Measurements from ENCODE around the gene TBKBP1.

TBKBP1 gene

DNA sequence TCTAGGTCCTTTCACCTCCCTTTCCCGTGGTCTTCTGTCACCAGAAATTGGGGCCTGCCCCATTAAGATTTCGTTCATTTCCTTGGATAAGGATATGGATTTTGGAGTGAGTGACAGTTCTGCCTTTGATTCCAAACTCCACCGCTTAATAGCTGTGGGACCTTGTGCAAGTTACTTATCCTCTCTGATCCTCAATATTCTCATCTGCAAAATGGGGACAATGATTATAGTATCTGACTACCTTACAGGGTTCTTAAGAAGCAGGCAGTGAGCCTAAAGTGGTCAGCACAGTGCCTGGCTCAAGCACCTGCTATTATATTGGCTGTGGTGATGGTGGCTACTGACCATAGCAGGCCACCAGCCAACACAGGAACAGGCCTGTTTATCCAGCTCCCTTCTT is 15.6 kb downstream of the TBKBP1 start:
- Histone ChIP-seq H3K4me3 (replicated peaks; ENCODE audit: insufficient read depth, low read length) (no peak overlapping the region), H3K27me3 (ENCODE audit: insufficient read depth, poor library complexity, severe bottlenecking) (peaks cover 9% of the 10 kb centered on the region), H3K27ac (replicated peaks) (no peak overlapping the region)
- no peak for DNase-seq (ENCODE audit: low read depth in 1 of 2, low spot score in 1 of 2)
- TF ChIP-seq SPI1 (IDR thresholded peaks at IDR 0.05; ENCODE audit: borderline replicate concordance, low read depth) (no peak), GABPA (IDR thresholded peaks at IDR 0.05; ENCODE audit: low read depth) (no peak), POLR2AphosphoS5 (IDR thresholded peaks at IDR 0.05; ENCODE audit: low read depth) (no peak)
- TF ChIP-seq, protein P1, sequence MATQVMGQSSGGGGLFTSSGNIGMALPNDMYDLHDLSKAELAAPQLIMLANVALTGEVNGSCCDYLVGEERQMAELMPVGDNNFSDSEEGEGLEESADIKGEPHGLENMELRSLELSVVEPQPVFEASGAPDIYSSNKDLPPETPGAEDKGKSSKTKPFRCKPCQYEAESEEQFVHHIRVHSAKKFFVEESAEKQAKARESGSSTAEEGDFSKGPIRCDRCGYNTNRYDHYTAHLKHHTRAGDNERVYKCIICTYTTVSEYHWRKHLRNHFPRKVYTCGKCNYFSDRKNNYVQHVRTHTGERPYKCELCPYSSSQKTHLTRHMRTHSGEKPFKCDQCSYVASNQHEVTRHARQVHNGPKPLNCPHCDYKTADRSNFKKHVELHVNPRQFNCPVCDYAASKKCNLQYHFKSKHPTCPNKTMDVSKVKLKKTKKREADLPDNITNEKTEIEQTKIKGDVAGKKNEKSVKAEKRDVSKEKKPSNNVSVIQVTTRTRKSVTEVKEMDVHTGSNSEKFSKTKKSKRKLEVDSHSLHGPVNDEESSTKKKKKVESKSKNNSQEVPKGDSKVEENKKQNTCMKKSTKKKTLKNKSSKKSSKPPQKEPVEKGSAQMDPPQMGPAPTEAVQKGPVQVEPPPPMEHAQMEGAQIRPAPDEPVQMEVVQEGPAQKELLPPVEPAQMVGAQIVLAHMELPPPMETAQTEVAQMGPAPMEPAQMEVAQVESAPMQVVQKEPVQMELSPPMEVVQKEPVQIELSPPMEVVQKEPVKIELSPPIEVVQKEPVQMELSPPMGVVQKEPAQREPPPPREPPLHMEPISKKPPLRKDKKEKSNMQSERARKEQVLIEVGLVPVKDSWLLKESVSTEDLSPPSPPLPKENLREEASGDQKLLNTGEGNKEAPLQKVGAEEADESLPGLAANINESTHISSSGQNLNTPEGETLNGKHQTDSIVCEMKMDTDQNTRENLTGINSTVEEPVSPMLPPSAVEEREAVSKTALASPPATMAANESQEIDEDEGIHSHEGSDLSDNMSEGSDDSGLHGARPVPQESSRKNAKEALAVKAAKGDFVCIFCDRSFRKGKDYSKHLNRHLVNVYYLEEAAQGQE (IDR thresholded peaks at IDR 0.05; ENCODE audit: insufficient replicate concordance, low read depth): no peak
- TF ChIP-seq, protein P2, sequence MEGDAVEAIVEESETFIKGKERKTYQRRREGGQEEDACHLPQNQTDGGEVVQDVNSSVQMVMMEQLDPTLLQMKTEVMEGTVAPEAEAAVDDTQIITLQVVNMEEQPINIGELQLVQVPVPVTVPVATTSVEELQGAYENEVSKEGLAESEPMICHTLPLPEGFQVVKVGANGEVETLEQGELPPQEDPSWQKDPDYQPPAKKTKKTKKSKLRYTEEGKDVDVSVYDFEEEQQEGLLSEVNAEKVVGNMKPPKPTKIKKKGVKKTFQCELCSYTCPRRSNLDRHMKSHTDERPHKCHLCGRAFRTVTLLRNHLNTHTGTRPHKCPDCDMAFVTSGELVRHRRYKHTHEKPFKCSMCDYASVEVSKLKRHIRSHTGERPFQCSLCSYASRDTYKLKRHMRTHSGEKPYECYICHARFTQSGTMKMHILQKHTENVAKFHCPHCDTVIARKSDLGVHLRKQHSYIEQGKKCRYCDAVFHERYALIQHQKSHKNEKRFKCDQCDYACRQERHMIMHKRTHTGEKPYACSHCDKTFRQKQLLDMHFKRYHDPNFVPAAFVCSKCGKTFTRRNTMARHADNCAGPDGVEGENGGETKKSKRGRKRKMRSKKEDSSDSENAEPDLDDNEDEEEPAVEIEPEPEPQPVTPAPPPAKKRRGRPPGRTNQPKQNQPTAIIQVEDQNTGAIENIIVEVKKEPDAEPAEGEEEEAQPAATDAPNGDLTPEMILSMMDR (IDR thresholded peaks at IDR 0.05; ENCODE audit: insufficient read depth, low read length): no peak

DNA sequence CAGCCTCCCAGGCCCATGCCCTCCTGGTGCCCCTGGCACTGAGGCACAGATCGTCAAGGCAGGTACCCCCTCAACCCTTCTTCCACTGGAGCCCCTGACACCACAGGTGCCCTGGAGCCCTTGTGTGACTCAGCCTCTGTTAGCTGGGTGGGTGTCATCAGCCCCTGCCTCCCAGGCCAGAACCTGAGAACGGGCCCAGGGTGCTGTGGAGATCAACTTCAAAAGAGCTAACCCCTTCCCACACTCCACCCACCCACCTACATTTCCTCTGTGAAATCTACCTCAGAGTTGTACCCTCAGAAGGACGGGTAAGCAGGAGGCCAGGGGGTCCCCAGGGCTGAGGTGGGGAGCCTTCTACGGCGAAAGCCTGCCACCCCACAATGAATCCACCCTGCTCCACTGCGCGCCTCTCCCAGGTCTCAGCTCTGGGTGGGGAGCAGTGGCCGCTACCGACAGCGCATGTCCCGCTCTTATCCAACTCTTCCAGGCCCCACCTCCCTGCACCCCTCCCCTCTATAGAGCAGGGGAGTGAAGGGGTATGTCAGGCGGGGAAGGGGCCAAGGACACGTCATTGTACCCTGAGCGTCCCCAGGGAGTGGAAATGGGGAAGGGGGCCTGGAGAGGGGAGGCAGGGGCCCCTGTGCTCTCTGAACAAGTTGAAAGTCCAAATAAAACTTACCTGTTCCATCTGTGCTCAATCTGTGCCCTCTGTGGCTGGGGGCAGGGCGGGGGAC is 17.6 kb downstream of the TBKBP1 start:
- TF ChIP-seq GABPA (IDR thresholded peaks at IDR 0.05; ENCODE audit: low read depth): no peak
- no peak for TF ChIP-seq SPI1 (IDR thresholded peaks at IDR 0.05; ENCODE audit: borderline replicate concordance, low read depth)
- TF ChIP-seq POLR2AphosphoS5 (IDR thresholded peaks at IDR 0.05; ENCODE audit: low read depth): no peak
- TF ChIP-seq, protein P1 (IDR thresholded peaks at IDR 0.05; ENCODE audit: insufficient replicate concordance, low read depth): no peak
- TF ChIP-seq, protein P2 (IDR thresholded peaks at IDR 0.05; ENCODE audit: insufficient read depth, low read length): no peak
- no peak overlapping the region for H3K27ac ChIP-seq (replicated peaks)
- peaks cover 9% of the 10 kb centered on the region for H3K27me3 ChIP-seq (ENCODE audit: insufficient read depth, poor library complexity, severe bottlenecking)
- no peak for DNase-seq (ENCODE audit: low read depth in 1 of 2, low spot score in 1 of 2)
- H3K4me3 ChIP-seq (replicated peaks; ENCODE audit: insufficient read depth, low read length): no peak overlapping the region

DNA sequence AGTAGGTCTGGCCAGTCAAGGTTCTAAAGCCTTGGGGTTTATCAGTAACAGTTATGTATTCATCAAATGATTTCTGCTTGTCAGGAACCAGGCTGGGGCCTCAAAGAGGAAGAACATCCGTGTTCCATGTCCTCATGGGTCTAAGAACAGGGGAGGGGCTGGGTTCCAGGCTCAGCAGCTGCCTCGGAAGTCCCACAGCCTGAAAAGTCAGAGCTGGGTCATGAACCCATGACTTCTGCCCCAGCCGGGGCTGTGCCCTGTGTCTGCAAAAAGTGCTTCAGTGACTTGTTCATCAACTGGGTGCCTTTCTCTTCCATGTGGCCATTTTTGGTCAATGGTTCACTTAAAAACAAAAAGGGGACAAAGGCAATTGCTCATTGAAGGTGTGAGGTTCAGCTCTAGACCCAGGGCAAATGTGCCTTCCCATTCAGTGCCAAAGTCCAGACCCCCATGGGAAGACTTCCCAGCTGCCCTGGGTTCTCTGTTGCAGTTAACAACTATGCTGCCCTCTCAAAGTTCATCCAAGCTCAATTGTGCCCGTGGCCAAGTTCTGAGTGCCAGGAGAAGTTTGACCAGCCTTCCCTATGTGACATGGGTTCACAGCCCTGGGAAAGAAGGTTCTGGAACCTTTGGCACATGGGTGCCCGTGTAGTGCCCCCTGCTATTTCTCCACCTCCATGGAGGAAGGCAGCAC is 18.5 kb downstream of the TBKBP1 start:
- peak in 1 of 2 experiments; percentile 36 for DNase-seq (ENCODE audit: low read depth in 1 of 2, low spot score in 1 of 2)
- peaks cover 9% of the 10 kb centered on the region for H3K27me3 ChIP-seq (ENCODE audit: insufficient read depth, poor library complexity, severe bottlenecking)
- TF ChIP-seq GABPA (IDR thresholded peaks at IDR 0.05; ENCODE audit: low read depth): no peak
- TF ChIP-seq, protein P2 (IDR thresholded peaks at IDR 0.05; ENCODE audit: insufficient read depth, low read length): no peak
- TF ChIP-seq, protein P1 (IDR thresholded peaks at IDR 0.05; ENCODE audit: insufficient replicate concordance, low read depth): no peak
- no peak for TF ChIP-seq POLR2AphosphoS5 (IDR thresholded peaks at IDR 0.05; ENCODE audit: low read depth)
- no peak for TF ChIP-seq SPI1 (IDR thresholded peaks at IDR 0.05; ENCODE audit: borderline replicate concordance, low read depth)
- H3K4me3 ChIP-seq (replicated peaks; ENCODE audit: insufficient read depth, low read length): no peak overlapping the region
- no peak overlapping the region for H3K27ac ChIP-seq (replicated peaks)

Data from HL-60 (cell line).